Heart left ventricle (tissue), 16 donors: Measurements from ENCODE around the gene BRCA2. TPM values are rescaled to one million over a fixed set of nuclear protein-coding genes. Genes with fewer than 3 reads are reported as not detected.
A peak's percentile ranks its signal among the peaks of the same experiment; 100 is the strongest.

Source experiments
- ATAC-seq, 4 donors: fragments of 200-7000 bp; cut with Tn5 transposase; one replicate each; pipeline ENCODE4 v1.9.1; 2020 to 2022; ENCODE audit warnings: moderate library complexity in 4 of 4, mild to moderate bottlenecking in 3 of 4, moderate number of reproducible peaks in 1 of 4
- DNase-seq, 5 donors: peaks; one replicate each; pipeline ENCODE4 v3.0.0-alpha.2; 2020
- H3K27ac ChIP-seq, 12 donors: fragments of 200-600 bp; sonication (generic) in 4 of 12; one replicate each; pipeline versions ENCODE4 v1.5.0 to v1.8.0; 2016 to 2022; ENCODE audit warnings: mild to moderate bottlenecking in 2 of 12
- H3K27me3 ChIP-seq, 9 donors: fragments of 200-600 bp; sonication (generic) in 2 of 9; one replicate each; pipeline versions ENCODE4 v1.5.1 to v1.8.0; 2016 to 2022; ENCODE audit warnings: mild to moderate bottlenecking in 3 of 9
- H3K36me3 ChIP-seq, 9 donors: fragments of 200-600 bp; sonication (generic) in 2 of 9; one replicate each; pipeline versions ENCODE4 v1.5.0 to v1.8.0; 2018 to 2022; ENCODE audit warnings: mild to moderate bottlenecking in 2 of 9
- H3K4me1 ChIP-seq, 12 donors: fragments of 200-600 bp; sonication (generic) in 4 of 12; one replicate each; pipeline versions ENCODE4 v1.5.0 to v1.8.0; 2016 to 2022; ENCODE audit warnings: mild to moderate bottlenecking in 3 of 12
- H3K4me3 ChIP-seq, 12 donors: fragments of 200-600 bp; sonication (generic) in 4 of 12; one replicate each; pipeline versions ENCODE4 v1.5.0 to v1.8.0; 2017 to 2022; ENCODE audit warnings: mild to moderate bottlenecking in 9 of 12, moderate library complexity in 4 of 12
- H3K9me3 ChIP-seq, 12 donors: fragments of 200-600 bp; sonication (generic) in 4 of 12; one replicate each; pipeline versions ENCODE4 v1.5.0 to v1.8.0; 2016 to 2022; ENCODE audit warnings: mild to moderate bottlenecking in 1 of 12
- CTCF ChIP-seq, 12 donors: fragments of 200-600 bp; sonication (generic) in 4 of 12; IDR thresholded peaks; one replicate each; pipeline versions ENCODE4 v1.5.0 to v1.8.0; 2018 to 2022; ENCODE audit warnings: antibody characterized with exemption in 12 of 12, mild to moderate bottlenecking in 5 of 12
- POLR2A ChIP-seq, 2 donors: fragments of 450-650 bp; IDR thresholded peaks; one replicate each; pipeline ENCODE4 v1.6.1; 2017; ENCODE audit warnings: antibody characterized with exemption in 2 of 2, mild to moderate bottlenecking in 2 of 2, moderate library complexity in 2 of 2
- WGBS, 4 donors: extraction: QIAGEN DNeasy Blood & Tissue Kit in 2 of 4; methylation state at CpG; one replicate each; pipeline versions ENCODE4 v1.1.5 to v1.1.7; 2013 to 2018; 5-methylcytosine and 5-hydroxymethylcytosine counted together
- intact Hi-C, 10 donors: fragments of 100-400 bp; cut with DNase I; formaldehyde crosslinking; loops; one replicate each; pipeline versions ENCODE4 v1.11.1 to v1.14.2; 2022
- polyA plus RNA-seq, 2 donors: library from polyadenylated mRNA; stranded (reverse); fragments of 200-250 nt; gene quantifications; one replicate each; pipeline ENCODE4 v1.2.3, GENCODE V29; 2013
- total RNA-seq, 9 donors: library from RNA; depleted of rRNA in 2 of 9; stranded (reverse); fragments of >200 nt in 2 of 9; fragmentation: NEBNext Ultra II Directional in 3 of 9; extraction: Animal tissue kit (Norgen Biotek cat#: 25700) in 3 of 9; gene quantifications; one replicate each; pipeline versions ENCODE4 v1.1.0 to v1.2.4, GENCODE V29; 2016 to 2023
- donor health status: ischemic (EF 13 %, LVEDD 7.1; RV severe dilation, severe dysfunction).
- donor health status: healthy with polysubstance abuse.
- donor health status: DM: no; HTN: yes; CAD: no.
- donor health status: DM: no; HTN: no; CAD: no.
- donor health status: ischemic (EF 25% LVEDD 6.9; RV normal size, moderate dysfunction).
- donor health status: ischemic (EF 25% LVEDD 5.7; RV mildly dilated, moderate dysfunction).
- donor health status: healthy.
- donor health status: DM: yes; HTN: yes; CAD: no.
- donor health status: ischemic (EF 35%, LVEDD 5.7; RV mildly dilated, moderate dysfunction).
- donor health status: nonischemic (EF 11% LVEDD 7.7; RV severe dilation, severe dysfunction).
- donor health status: DM: yes; HTN: yes; CAD: no.
- donor health status: PGD.
- donor health status: ischemic (EF 29% LVEDD 5.4; RV normal size, mild dysfunction).
- donor health status: nonischemic (EF 23%, LVEDD 6.1; RV moderate dilation, normal function).

The BRCA2 gene
- total and polyA plus RNA-seq, 11 donors: 0.04 to 5.2 (median 0.28) TPM

GRCh38 chr13:32407854-32408253 is 92.5 kb downstream of the BRCA2 start:
- peaks cover 0 to 17% (median 9%) of the 10 kb centered on the region in 12 donors for H3K4me1 ChIP-seq
- no peak for ATAC-seq
- 96 to 100% (median 98%) methylated on average over 6 of the region's 6 CpGs for WGBS, 4 donors
- H3K27ac ChIP-seq: no peak overlapping the region
- peaks cover 0 to 45% (median 30%) of the 10 kb centered on the region in 9 donors for H3K36me3 ChIP-seq
- no peak for DNase-seq
- H3K27me3 ChIP-seq: no peaks in the 10 kb centered on the region
- TF ChIP-seq POLR2A (IDR thresholded peaks at IDR 0.05): no peak
- intact Hi-C loops: no loop called here
- H3K9me3 ChIP-seq: no peaks in the 10 kb centered on the region
- no peak overlapping the region for H3K4me3 ChIP-seq

GRCh38 chr13:32408296-32409000 is 93.1 kb downstream of the BRCA2 start:
- DNase-seq: no peak
- TF ChIP-seq CTCF (IDR thresholded peaks at IDR 0.05) (no peak), POLR2A (IDR thresholded peaks at IDR 0.05) (no peak)
- Histone ChIP-seq H3K4me3 (no peak overlapping the region), H3K9me3 (no peaks in the 10 kb centered on the region), H3K27ac (no peak overlapping the region), H3K4me1 (peaks cover 0 to 17% (median 9%) of the 10 kb centered on the region in 12 donors), H3K27me3 (no peaks in the 10 kb centered on the region), H3K36me3 (peaks cover 0 to 39% (median 26%) of the 10 kb centered on the region in 9 donors)
- ATAC-seq: no peak
- intact Hi-C loops: no loop called here
- WGBS, 4 donors: 86 to 91% (median 89%) methylated on average over 9 of the region's 9 CpGs

- H3K27ac ChIP-seq: no peak overlapping the region
- intact Hi-C loops: no loop called here
- peak overlapping the region in 1 of 12 donors; percentile 48 for H3K4me3 ChIP-seq
- no peak for ATAC-seq
- peaks cover 0 to 17% (median 9%) of the 10 kb centered on the region in 12 donors for H3K4me1 ChIP-seq
- H3K36me3 ChIP-seq: peaks cover 0 to 34% (median 21%) of the 10 kb centered on the region in 9 donors
- H3K27me3 ChIP-seq: no peaks in the 10 kb centered on the region
- DNase-seq: no peak
- no peaks in the 10 kb centered on the region for H3K9me3 ChIP-seq
- WGBS, 4 donors: 91 to 96% (median 95%) methylated on average over 6 of the region's 6 CpGs
- TF ChIP-seq CTCF (IDR thresholded peaks at IDR 0.05): no peak
- TF ChIP-seq POLR2A (IDR thresholded peaks at IDR 0.05): no peak
Observed at GRCh38 chr13:32409001-32409313, 93.6 kb downstream of the BRCA2 start.

- Histone ChIP-seq H3K36me3 (peaks cover 0 to 25% (median 12%) of the 10 kb centered on the region in 9 donors), H3K9me3 (no peaks in the 10 kb centered on the region), H3K27me3 (no peaks in the 10 kb centered on the region), H3K4me3 (peak overlapping the region in 9 of 12 donors; percentile 29 to 55 (median 33)), H3K27ac (peak overlapping the region in 8 of 12 donors; percentile 11 to 65 (median 39)), H3K4me1 (peaks cover 0 to 17% (median 9%) of the 10 kb centered on the region in 12 donors)
- TF ChIP-seq POLR2A (IDR thresholded peaks at IDR 0.05) (no peak), CTCF (IDR thresholded peaks at IDR 0.05) (no peak)
- DNase-seq (peak in 4 of 5 donors; percentile 39 to 71 (median 59)), ATAC-seq (peak; percentile 67 to 95 (median 88))
- intact Hi-C loops: no loop called here
- WGBS, 4 donors: 34 to 38% (median 36%) methylated on average over 27 of the region's 27 CpGs
Observed at GRCh38 chr13:32409561-32410421, 94.5 kb downstream of the BRCA2 start.
